NCI-H146 (cell line): ENCODE measurements around the gene UBE2E2.

Source experiments
- DNase-seq: peaks from one replicate; lab custom pipeline; 2025; lab: John Stamatoyannopoulos, UW

UBE2E2 gene

DNA sequence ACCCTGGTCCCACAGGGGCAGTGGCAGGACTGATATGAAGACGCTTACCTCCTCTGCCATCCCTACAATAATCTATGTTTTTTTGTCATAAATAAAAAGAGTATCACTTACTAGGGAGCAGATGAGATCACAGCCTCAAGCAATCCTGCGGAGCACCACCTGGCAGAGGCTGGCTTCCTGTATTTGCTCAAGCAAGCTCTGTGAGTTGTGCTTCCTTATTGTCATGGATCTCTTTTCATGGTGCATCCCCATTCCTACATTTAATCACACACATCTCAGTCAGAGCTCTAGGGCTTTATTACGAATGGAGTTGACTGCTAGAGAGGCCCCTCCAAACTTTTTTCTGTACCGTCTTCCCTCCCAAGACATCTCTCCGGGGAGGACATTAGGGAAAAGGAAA is 186.0 kb downstream of the UBE2E2 start:
- DNase-seq, result peak; percentile 88

DNA sequence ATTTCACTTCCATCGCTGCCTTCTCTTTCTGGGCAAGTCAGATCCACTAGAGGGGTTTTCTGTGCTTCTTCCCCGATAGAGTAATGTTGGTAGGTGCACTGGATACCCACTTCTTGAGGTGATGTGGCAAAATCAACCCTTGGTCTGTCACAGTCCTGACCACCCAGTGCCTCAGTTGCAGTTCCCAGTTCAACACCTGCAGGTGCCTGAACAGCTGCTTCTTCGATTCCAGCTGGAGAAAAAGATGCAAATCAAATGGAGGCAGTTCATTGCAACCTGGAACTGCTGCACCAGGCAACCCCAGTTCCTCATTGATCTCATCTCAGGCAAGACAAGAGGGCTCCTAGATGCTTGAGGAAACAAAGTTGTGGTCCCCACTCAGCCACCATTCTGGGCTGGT is 186.6 kb downstream of the UBE2E2 start:
- DNase-seq, result peak; percentile 4

DNA sequence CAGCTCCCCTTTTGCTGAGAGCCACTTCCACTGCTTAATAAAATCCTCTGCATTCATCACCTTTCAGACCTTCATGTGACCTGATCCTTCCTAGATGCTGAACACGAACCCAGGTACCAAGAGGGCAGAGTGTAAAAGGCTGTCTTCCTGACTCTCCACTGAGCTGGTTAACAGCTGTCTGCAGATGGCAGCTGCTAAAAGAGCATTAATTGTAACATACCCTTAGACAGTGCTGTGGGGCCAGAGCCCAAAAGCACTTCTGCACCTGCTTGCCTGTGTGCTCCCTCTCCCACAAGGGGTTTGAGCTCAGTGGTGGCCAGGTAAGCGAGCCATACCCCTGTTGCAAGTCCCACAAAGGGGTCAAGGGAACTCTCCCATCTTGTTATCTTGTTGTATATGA is 187.3 kb downstream of the UBE2E2 start:
- no peak for DNase-seq

DNA sequence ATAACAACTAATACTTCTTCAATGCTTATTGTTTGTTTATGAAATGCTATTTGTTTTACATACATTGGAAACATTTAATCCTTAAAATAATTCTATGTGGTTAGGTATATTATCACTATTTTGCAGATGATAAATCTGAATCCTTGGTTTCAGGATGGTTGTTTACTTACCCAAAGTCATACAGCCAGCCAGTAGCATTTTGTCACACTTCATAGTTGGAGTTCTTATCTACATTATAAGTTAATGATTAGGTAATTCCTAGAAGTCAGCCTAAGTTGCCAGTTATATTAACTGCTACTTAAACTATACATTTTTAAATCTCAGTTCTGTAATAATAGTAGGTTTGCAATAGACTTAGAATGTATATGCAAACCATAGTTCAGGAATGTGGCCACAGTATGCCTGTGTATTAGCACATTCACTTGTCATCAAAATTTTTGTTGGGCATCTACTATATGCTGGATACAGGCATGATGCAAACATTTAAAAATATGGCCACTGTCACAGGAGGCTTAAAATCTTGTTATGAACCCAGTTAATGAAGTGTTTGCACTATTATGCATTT is 187.9 kb downstream of the UBE2E2 start:
- DNase-seq, result no peak

DNA sequence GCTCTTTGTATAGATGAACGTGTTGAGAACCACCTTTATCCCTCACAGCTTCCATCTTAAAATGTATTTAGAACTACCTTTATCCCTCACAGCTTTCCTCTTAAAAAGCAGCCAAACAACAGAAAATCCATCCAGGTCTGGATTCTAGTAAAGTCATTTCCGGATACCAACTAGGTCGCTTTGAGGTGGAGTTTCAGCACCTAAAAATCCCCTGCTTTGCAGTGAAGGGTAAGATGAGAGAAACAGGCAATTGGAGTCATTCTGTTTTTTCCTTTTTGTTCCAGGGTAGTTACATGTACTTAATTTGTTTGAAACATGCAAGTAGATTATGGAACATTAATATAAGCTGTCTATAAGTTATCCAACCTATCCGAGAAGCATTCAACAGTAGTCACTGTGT is 192.0 kb downstream of the UBE2E2 start:
- DNase-seq, result no peak

DNA sequence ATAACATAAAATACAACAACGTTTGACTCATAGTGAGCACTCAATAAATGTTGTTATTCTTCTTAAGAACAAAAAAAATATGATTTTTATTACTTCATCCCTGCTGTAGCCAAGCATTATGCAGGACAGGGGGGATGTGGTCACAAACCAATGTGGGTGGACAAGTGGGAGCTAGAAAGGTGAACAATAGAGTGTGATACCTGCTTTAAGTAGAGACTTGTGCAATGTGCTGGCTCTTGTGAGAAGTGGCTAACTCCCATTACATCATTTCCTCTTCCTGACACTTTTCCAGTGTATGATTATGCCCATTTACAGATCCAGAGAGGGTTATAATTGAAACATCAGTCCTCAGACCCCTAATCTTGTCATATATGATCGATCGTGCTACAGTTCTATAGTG is 193.6 kb downstream of the UBE2E2 start:
- DNase-seq, result no peak

DNA sequence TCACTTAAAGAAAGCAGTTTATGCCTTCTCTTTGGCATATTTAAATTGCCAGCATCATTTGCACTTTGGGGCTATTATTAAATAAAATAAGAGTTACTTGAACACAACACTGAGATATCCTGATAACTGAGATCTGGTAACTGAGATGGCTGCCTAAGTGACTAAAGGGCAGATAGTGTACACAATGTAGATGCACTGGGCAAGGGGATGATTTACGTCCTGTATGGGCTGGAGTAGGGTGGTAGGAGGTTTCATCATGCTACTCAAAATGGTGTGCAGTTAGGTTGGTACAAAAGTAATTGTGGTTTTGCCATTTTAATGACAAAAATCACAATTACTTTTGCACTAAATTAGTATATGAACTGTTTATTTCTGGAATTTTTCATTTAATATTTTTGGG is 196.1 kb downstream of the UBE2E2 start:
- no peak for DNase-seq

DNA sequence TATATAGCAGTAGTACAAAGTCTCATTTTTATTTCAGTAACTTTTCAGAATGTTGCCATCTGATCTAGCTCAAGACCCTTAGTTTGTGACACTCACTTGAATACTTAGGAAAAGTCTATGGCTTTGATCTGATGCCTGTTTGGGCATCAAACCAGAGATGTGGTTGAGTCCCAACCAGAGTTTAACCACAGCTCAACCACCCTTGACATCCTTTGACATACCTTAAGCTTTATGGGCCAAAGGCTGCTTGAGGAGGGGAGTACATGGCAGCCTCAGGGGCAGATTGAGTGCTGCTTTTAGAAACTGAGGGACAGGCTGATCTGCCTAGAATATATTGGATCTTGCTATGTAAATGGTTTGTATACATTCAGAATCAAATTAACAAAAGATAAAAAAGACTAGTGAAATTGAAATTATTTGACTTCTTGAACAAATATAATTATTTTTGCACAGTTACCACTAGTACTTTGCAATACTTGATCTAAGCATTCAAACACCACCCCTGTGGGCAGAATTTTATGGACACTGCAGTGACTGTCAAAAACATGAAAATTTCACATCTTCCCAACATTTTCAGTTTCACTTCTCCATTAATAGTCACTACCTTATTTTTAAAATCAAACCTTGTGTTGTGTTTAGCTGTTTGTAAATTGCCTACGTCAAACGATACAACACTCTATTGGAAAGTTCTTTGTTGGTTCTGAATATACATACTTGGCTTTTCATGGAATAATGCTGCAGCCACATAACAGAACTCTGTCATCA is 199.8 kb downstream of the UBE2E2 start:
- no peak for DNase-seq

DNA sequence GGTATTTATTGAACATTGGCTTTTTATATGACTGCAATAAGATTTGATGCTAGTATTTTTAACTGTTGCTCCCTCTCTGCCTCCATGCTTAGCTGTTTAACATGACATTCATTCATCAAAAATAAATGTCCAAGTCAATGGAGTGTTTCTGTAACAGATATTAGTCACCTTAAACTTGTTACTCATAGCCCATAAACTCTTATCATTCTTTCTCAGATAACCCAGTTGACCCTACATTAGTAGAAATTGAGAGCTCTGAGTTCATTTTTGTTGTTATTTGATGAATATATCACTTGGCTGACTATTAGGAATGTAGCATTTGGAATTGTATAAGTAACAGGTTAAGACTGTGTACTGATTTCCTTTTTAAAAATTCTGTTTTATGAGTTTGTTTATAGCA is 201.1 kb downstream of the UBE2E2 start:
- DNase-seq, result no peak

DNA sequence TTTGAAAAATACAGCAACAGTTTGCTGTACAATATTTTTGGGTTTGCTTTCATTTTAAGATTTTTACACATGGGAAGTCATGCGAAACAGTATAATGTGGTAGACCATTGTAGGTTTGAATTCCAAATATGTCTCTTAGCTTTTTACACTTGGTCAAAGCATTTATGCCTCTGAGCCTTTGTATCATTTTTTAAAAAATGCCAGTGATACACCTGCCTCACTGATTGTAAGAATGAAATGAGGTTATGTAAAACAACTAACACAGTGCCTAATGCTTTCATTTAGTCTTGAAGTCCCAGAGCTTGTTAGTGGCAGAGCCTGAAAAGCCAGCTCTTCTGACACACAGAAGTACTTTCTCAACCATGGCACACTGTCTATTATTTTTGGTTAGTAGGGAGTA is 202.0 kb downstream of the UBE2E2 start:
- no peak for DNase-seq

DNA sequence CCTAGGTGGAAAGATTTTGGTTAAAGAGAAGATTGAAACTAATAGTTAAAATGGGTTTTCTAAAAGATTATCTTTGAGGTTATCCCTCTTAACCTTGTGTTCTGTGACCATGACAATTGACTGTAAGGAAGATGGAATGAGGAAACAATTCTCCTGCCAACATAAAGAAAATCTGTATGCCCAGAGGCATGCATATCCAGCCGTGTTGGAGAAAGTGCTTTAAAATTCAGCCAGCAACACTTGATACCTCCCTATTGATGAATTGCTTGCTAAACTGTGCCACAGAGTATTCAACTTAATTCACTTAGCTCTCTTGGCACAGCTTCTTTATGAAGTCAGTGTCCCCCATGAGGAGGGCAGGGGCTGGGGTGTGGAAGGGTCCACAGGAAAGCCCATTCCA is 203.5 kb downstream of the UBE2E2 start:
- no peak for DNase-seq

DNA sequence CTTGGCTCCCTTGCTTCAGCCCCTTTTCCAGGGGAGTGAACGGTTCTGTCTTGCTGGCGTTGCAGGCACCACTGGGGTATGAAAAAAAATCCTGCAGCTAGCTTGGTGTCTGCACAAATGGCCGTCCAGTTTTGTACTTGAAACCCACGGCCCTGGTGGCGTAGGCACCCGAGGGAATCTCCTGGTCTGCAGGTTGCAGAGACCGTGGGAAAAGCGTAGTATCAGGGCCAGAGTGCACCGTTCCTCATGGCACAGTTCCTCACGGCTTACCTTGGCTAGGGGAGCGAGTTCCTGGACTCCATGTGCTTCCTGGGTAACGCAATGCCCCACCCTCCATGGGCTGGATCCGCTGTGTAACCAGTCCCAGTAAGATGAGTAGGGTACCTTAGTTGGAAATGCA is 214.9 kb downstream of the UBE2E2 start:
- no peak for DNase-seq

DNA sequence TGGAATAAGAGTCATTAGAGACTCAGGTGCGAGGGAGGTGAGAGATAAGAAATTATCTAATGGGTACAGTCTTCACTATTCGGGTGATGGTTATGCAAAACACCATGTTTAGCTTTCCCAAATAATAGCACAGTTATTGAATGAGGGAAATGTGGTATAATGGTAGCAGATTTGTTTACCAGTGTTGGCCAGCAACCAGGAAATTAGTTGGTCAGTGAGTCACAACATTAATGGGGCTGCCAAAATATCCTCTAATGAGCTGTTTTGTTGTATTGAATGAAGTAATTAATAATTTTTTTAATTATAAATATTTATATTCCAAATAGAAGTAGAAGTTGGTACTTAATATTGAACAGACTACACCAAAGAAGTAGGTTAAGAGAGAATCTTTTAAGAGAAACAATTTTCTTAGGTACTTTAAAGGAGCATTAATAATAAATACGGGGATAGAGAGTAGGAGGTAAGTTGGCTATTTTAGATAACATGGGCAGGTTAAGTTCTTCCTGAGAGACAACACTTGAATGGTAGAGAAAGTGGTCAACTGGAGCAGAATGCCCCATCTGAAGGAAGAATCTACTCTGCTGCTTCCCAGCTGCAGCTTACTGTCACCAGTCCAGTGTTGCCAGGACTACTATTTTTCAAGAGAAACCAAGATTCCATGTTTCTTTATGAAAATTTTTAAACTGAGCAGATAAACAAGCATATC is 218.8 kb downstream of the UBE2E2 start:
- peak; percentile 57 for DNase-seq

DNA sequence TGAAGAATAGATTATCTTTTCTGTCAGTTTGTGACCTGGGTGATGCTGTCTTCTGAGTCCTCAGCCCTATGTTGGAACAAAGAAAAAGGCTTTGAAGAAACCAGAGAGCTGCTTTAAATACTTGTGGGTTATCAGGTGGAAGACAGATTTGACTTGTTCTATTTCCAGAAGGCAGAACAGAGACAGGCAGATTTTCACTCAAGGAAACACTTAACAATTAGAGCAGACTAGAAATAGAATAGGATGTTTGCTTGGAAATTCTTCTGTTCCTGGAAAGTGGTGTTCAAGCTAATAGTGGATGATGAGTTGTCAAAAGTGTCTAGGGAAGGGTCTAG is 219.4 kb downstream of the UBE2E2 start:
- no peak for DNase-seq

DNA sequence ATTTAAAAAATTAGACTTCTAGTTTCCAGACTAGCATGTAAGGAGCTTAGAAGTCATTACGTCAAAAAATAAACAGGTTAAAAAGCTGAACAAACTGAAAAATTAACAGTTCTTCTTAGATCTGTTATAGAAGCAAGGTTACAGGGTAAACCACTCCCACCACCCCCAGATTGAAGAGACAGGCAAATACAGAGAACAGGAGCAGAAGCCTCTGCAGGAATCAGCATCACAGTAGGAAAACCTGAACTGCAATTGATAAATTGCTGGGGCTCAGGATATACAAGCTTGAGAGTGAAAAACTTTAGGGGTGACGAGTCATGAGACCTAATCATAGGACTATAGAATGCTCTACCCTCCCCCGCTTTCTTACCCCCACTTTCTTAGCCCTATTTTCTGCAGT is 222.3 kb downstream of the UBE2E2 start:
- DNase-seq, result no peak

DNA sequence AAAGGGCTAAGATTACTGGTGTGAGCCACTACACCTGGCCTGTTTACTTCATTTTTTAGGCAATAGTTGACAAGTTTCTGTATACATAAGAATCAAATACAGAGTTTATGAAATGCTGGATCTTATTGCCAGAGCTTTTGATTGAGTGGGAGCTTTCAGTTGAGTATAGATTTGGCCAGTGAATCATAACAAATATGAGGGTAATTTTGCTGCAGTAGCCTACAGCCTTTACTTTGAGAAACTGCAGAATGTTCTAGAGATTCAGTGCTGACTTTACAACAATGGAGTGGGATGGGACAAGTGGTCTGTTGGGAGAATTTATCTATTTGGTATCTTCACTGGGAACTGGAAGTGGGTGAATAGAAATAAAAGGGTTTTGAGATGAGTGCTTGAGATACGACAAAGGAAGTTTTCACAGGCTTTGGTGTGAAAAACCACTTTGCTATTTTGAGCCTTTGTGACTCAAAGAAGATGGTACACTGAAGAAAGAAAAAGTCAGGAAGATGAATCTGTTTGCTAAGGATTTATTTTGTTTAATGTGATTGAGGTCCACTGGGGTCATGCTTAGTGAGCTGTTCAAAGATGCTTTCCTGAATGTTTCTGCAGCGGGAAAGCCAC is 227.8 kb downstream of the UBE2E2 start:
- DNase-seq, result no peak

DNA sequence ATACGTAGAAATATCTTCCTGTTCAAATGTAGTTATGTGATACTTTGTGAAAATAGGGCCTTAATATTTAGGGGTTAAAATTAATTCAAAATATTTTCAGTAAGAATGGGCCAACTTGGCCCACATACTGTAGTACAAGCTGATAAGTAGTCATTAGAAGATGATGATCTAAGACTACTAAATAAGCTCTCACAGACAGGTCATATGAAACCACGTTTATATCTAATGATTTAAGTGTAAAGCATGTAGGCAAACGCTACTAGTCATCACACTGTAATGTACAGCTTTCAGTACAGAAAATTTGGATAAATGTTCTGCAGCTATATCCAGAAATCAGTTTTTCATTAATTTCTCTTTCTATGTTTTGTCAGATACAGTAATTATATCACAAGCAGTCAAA is 228.6 kb downstream of the UBE2E2 start:
- no peak for DNase-seq

DNA sequence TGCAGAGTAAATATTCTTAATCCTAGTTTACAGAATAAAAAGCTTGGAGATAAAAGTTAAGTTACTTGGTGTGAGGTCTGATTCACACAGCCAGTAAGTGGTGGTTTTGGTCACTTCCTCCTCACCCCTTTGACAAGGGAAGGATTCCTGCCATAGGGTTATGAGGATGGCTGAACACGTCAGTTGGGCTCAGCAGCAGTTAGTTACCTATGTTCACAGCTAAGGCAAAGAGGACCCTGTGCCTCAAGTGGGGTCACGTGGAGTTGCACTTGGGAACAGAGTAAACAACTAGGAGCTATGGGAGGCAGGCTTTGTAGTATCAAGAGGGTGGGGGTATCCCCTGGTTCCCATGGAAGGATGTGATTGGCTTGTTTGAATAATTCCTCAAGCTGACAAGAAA is 232.2 kb downstream of the UBE2E2 start:
- DNase-seq, result no peak

DNA sequence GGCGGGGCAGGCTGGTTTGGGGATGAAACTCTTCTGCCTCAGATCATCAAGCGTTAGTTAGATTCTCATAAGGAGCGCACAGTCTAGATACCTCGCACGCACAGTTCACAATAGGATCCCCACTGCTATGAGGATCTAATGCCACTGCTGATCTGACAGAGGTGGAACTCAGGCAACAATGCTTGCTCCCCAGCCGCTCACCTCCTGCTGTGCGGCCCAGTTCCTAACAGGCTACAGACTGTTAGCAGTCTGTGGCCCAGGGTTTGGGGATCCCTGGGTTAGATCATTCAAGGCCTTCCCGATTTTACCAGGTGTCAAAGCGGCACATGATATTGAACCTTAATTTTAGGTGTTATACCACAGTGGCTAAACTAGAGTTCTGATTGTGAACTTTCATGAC is 232.8 kb downstream of the UBE2E2 start:
- DNase-seq, result no peak

DNA sequence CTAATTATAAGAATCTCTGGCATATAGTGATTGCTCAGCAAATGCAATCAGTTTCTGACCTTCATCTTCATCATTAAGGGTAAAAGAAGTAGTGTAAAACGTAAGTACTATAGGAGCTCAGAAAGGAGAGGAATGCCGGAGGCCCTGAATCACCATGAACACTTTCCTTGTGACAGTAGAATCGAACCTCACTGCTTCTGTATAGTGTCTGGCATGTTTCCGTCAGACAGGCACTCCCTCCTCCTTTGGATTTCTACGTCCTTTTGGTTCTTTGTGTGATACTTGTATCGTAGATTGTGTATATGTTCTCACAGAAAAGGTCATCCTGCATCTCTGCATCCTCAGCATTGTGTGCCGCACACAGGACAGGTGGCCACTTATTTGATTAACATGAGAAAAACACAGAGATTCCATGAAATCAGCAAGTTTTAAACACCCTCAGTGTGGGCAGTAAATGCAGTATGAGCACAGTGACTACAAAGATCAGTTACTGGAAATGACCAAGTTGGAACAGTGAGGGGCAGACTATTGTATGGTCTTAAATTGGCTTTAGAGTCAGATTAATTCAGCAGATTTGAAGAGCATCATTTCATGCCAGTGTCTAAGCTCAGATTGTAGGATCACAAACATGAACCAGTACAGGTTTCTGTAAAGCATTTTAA is 234.5 kb downstream of the UBE2E2 start:
- no peak for DNase-seq

DNA sequence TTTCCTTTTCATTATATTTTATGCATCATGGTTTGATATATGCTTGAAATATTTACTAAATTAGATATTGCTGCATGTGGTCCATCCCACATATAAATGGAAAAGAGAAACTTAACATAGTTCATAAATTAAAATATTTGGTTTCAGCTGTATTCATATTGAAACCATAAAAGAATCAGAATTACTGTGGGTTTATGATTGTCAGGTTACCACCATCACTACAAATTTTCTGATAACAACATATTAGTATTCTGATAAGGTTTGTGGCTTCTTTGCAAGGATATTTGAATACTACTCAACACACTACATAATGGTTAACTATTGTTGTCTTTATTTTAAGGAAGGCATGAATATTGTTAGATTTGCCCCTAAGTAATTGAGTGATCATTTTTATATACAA is 235.5 kb downstream of the UBE2E2 start:
- no peak for DNase-seq

DNA sequence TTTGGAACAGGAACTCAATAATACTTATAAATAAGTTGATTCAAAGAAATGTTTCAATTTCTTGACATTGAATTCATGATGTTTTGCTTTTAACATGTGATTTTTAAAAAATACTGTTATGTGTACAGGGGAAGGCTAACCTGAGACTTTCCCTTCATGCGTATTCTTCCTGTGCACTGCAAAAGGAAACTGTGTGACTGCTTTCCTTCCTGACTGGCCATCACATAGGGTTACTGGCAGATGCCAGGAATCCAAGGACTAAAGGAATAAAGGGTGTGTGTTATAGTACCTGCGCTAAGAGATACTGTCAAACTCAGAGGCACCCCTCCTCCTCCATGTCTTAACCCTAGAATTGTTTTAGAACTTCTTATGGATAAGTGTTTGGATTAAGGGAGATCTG is 236.0 kb downstream of the UBE2E2 start:
- no peak for DNase-seq
